ENCODE results near the gene RPSA.
"Not testable (repeated sequence)": the region's sequence is repeated elsewhere in the genome, so short reads cannot be mapped to it uniquely, and the experiment has no call there.

RPSA gene

DNA sequence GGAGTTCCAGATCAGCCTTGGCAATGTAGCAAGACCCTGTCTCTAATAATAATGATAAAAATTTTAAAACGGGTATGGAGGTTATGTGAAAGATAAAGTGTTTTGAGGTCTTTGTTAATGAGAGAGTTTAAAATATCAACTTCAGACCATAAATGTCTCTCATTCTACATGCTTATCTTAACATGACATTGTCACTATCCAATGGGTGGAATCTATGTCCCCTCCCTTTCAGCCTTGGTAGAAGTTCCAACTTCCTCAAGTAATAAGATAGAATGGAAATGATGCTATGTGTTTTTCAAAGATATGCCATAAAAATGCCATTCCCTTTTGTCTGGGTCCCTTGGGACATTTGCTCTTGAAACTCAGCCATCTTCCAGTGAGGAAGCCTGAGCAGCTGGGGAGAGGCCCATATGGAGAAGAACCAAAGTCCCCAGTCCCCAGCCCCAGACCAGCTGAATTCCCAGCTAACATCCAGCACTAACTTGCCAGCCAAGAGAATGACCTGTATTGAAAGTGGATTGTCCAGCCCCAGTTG is 17.0 kb downstream of the RPSA start:
- DNase-seq: no peak

DNA sequence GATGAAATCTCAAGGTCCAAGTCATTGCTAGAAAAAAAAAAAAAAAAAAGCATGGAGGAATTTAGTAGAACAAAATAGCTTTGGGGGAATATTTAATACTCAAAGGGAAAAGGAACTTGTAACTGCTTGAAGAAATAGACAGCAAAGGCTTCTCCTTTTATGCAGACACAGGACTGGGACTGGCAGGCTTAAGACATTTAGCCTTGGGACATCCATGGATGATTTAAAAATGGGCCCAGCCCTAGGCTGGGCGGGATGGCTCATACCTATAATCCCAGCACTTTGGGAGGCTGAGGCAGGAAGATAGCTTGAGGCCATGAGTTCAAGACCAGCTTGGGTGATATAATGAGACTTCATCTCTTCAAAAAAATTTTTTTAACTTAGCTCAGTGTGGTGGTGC is 19.8 kb downstream of the RPSA start:
- DNase-seq: no peak

DNA sequence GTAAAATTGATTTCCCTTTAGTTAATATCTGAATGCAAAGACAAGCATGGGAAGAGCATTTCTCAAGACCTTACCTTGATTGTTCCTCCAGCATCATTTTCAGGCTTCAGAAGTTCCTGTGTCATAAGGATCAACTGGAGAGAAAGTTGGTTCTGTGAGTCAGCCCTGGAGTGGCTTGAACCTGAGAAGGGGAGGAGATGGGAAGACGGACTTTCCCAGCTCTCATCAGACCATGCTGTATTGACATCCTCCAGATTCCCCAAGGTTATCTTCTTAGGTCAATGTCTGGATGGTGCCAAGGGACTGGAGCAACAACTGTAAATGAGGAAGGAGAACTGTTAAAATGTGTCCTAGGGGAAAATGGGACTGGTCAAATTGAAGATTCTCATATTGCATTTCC is 21.0 kb downstream of the RPSA start:
- no peak for DNase-seq

DNA sequence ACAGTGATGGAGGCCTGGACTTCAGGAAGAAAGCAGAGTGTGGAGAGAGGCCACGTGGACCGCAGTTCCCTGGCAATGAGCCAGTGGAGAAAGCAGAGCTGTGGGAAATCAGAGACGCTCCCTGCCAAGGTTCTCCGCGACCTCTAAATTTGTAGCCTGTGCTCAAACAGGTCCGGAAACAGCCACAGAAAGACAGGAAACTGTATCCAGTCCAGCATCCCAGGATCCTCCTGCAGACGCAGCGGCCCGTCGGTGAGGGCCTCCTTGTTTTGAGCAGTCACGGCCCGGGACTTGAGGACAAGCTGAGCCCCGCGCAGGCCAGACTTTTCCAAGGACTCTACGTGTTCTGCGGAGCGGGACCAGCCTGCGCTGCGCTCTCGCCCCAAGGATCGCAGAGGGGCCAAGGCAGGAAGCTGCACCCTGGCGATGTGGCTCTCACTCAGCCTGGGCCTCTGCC is 22.3 kb downstream of the RPSA start:
- DNase-seq: no peak

DNA sequence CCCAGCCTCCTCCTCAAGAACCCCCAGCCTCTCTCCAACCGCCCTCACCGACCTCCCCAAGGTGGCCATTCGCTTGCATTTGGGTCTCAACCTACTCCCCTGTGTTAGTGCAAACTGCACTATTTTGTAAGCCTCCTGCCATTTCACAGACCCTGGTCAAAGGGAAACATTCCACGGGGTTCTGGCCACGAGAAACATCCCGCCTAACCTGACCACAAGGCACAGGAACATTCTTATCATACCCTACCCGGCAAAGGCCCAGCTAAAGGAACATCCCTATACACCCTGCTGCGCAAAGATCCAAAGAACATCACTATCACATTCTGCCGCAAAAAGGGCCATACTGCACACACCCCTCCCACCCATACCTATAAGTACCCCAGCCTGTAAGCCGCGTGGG is 22.9 kb downstream of the RPSA start:
- no peak for DNase-seq

DNA sequence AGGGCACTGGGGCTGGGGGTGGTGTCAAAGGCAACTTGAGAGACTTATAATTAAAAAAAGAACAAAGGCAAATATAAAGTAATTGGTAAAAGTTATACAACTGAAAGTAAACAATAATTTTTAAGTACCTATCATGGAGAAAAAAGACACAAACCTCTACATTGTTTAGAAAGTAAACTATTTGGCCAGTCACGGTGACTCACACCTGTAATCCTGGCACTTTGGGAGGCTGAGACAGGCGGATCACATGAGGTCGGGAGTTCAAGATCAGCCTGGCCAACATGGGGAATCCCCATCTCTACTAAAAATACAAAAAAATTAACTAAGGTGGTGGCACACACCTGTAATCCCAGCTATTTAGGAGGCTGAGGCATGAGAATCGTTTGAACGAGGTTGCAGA is 25.8 kb downstream of the RPSA start:
- DNase-seq: no peak

DNA sequence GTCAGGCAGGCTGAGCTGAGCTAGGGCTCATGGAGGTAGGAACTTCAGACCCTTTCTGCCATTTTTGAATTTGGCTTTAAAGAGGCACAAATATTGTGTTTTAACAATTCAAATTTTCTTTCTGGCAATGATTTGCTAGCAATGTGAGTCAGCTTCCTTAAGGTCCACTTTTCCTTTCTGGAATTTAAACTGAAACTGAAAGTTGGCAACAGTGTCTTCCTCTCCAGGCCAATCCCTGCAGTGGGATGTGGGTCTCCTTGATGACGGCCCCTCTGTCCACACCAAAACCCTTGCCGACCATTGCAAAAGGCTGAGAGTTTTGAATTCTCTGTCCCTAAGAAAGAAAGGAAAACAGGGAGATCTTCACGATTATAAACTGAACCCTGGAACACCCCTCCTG is 27.1 kb downstream of the RPSA start:
- DNase-seq: no peak

DNA sequence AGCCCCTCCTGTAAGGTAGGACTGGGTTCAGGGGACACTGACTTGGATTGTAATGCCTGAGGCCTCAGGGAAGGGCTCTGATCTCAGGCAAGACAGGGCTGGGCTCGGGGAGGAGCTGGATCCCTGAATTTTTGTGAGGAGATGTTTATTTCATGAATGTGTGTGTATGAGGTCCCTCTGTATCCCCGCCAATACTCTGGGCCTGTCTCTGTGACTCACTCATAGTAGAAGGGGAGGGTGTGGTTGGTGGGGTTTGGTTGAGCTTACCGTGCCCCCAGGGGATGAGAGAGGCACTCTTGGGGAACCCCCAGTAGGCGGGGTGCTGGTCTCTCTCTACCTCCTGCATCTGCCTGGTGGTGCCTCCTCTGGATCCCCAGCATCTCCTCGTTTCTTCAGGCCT is 28.1 kb downstream of the RPSA start:
- DNase-seq: no peak

DNA sequence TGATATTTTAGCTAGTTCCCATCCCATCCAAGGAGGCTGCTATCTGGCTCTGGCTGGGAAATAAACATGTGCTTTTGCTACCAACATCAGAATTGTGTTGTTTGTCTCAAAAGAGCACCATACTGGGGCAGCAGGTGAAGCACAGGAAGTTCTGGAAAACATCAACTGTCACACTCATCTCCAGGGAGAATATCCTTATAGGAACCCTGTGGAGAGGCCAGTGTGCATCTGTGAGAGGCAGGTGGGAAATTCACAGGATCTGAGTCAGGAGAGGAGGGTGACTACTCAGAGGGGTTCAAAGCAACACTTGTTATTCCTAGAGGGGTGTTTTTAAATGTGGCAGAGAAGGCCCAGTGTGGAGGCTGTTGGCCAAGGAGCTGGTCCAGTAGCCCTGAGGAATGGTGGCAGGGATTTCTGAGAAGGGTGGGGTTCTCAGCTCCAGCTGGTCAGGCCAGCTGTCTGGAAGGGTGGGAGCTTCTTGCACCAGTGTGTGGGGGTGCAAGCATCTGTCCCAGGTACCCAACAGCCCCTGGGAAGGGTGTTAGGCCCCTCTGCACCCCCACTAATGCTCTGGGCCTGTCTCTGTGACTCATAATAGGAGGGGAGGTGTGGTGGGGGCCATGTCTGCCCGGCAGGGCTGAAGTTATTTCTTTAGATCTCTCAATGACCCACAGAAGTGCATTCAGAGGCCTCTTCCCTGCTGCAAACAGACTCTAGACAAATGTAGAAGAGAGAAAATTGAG is 28.7 kb downstream of the RPSA start:
- DNase-seq: no peak

DNA sequence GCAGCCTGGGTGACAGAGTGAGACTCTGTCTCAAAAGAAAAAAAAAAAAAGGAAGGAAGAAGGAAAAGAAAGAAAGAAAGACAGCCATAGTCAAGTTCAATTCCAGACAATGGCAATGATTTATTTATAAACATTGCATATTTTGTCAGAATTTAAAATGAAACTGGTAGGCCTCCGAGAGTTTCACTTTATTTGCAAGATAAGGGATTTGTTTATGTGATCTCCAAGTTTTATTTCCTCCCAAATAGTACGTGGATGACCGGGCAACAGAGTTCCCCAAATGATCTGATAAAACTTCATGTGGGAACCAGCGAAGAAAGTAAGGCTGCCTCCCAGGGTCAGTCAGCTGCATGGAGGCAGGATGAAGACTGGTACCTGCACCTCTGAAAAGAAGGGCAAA is 32.4 kb downstream of the RPSA start:
- DNase-seq: no peak

DNA sequence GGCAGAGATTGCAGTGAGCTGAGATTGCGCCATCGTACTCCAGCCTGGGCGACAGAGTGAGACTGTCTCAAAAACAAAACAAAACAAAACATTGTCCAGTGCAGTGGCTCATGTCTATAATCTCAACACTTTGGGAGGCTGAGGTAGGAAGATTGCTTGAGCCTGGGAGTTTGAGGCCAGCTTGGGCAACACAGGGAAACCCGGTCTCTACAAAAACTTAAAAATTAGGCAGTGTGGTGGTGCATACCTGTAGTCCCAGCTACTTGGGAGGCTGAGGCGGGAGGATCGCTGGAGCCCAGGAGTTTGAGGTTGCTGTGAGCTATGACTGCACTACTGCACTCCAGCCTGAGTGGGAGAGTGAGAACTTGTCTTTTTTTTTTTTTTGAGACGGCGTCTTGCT is 33.8 kb downstream of the RPSA start:
- DNase-seq: no peak

DNA sequence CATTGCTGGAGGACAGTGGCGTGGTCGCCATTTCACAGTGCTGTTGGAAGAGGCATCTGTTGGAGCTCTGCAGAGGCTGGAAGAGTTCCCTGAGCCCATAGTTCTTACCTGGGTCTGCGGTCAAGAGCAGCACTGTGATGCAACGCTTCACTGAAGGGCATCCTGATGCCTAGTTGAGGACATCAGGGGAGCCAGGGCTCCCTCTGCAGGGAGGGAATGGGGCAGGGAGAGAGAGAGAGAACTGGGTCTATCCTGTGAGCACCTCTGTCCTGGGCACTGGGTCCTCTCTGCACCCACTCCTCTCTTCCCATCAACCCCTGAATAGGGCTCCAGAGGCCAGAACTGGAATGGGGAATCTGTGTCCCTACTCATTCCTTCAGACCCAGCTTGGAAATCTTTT is 37.0 kb downstream of the RPSA start:
- DNase-seq: no peak

DNA sequence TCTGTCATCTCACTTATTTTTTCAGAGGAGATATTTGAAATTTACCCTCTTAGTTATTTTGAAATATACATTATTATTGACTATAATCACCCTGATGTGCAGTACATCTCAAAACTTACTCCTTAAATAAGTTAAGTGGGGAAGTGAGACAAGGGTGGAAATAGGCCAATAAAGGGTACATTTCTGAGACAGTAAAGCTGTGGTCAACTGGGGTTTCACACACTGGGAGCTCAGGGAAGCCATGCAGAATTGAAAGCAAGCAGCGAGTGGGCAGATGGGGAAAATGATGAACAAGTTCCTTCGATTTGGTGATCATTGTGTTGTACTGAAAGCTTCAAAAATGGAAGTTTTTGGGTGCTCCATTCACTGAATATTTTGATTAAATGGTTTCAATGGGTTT is 39.4 kb downstream of the RPSA start:
- DNase-seq: no peak

DNA sequence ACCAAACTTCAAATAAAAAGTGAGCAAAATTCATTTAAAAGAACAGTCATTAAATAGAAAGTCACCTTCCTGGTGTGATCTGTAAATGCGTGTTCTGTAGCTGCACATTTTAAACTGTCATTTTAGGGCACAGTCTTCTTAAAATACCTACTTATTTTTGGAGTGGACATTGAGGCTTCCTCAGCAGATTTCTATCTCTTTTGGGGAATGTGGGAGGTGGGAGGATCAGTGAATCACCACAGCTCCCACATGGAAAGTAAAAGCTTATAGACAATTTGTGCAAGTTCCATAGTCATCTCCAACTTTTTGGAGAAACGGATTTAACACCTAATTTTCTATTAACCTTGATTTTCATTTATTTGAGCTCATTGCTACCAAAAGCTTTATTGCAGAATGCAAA is 39.9 kb downstream of the RPSA start:
- DNase-seq: no peak

DNA sequence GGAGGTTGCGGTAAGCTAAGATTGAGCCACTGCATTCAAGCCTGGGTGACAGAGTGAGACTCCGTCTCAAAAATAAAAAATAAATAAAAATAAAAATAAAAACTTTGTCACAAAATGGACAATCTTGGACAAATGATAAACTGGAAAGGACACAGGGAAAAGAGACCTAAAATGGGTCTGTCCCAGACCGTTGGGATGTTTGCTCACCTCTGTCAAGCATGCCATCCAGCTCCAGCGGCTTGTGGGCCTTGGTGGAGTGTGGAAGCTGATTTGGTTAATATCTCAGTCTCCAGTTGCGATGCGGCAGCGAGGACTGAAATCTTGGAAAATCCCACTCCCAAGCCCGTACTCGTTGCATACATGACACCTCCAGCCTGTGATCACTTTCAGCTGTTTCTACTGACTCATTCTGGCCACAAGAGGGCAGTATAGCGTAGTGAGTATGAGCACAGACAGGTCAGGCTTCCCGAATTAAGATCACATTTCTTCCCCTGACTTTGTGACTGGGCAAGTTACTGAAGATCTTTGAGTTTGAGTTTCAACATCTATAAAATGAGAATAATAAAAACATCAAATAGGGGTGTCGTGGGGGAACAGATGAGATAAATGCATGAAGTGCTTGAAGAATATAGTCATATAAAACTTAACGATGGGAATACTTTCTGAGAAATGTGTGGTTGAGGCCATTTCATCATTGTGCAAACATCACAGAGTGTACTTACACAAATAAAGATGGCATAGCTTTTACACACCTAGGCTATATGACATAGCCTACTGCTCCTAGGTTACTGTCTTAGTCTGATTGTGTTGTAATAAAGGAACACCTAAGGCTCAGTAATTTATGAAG is 41.3 kb downstream of the RPSA start:
- peak; percentile 54 for DNase-seq

DNA sequence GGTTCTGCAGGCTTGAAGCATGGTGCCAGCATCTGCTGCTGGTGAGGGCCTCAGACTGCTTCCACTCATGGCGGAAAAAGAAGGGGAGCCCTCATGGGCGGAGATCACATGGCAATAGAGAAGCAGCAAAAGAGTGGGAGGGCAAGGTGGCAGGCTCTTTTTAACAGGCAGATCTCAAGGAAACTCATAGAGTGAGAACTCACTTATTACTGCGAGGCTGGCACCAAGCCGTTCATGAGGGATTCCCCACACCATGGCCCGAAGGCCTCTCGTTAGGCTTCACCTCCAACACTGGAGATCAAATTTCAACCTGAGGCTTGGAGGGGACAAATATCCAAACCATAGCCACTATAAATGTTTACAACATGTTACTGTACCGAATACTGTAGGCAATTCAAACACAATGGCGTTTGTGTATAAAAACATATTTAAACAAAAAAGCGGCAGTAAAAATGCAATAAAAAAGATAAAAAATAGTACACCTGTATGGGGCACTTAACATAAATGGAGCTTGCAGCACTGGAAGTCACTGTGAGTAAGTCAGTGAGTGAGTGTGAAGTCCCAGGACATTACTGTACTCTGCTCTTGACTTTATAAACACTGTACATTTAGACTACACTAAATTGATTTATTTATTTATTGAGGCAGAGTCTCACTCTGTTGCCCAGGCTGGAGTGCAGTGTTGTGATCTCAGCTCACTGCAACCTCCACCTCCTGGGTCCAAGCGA is 42.1 kb downstream of the RPSA start:
- no peak for DNase-seq

DNA sequence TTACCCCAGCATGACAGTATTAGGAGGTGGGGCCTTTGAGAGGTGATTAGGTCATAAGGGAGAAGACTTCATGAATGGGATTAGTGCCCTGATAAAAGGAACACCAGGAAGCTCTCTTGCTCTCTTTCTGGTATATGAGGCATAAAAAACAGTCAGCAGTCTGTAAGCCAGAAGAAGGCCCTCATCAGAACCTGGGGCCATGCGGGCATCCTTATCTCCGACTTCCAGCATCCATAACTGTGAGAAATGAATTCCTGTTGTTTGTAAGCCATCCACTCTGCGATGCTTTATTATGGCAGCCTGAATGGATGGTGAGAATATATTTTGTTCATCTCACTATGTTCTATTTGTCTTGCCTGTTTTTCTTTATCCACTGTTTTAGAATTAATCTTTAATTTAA is 43.3 kb downstream of the RPSA start:
- no peak for DNase-seq

DNA sequence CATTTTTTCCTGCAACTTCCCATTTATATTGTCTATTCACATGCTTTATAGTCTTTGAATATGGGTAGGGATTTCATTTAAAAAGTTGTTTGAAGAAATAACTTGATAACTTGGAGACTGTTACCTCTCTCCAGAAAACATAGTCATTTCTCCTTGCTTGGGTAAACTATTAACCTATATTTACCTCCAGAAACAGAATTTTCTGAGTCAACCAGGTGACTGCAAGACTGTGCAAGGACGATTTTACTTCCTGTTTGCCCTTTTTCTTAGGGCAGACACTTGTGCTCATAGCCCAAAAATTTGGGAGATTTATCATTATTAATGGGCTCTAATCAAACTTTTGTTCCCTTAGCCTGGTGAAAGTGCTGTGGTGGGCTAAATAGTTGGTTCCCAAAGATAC is 46.6 kb downstream of the RPSA start:
- no peak for DNase-seq

DNA sequence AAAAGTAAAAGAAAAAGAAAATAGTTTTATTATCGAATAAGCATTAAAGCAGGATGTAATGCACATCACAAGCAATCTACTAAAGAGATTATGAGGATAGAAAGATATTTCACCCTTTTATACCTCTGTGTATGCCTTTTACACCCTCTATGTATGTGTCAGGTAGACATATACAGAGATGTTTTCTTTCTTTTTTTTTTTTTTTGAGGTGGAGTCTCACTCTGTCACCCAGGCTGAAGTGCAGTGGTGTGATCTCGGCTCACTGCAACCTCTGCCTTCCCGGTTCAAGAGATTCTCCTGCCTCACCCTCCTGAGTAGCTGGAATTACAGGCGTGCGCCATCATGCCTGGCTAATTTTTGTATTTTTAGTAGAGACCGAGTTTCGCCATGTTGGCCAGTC is 47.4 kb downstream of the RPSA start:
- not testable (repeated sequence) for DNase-seq

DNA sequence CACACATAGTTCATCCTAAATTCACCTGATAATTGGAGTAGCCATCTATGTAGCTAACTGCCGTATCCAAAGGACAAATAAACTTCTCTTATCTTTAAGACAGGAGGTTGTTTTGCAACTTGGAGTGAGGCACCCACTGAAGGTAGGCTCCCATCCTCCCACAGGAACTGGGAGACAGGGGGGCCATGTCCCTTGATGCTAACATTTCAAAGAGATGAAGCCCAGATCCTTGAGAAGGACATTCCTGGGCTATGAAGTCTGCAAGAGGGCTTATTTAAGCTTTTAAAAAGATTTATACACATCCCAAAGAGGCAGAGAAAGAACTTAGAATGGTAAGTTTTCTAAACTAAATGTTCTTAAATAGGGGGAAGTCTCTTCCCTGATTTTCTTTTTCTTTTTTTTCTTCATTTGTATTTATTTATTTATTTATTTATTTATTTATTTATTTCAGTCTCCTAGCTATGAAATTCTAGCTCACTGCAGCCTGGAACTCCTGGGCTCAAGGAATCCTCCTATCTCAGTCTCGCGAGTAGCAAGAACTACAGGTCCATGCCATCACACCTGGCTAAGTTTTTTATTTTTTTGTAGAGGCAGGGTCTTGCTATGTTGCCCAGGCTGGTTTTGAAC is 48.2 kb downstream of the RPSA start:
- no peak for DNase-seq

DNA sequence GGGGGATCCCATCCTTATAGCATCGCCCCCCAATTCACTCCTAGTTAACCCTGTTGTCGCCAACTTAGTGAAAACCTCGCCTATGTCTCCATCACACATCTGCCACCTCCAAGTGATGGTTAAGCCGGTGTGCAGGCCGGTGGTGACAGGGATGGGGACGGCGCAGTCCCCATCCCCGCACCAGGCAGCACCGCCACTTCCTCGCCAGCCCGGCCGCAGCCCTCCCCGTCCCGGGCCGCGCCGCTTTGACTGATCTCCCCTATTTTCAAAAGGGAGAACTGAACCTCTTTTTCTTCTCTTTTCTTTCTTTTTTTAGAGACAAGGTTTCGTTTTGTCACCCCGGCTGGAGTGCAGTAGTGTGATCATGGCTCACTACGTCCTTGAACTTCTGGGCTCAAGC is 49.6 kb downstream of the RPSA start:
- DNase-seq: no peak

DNA sequence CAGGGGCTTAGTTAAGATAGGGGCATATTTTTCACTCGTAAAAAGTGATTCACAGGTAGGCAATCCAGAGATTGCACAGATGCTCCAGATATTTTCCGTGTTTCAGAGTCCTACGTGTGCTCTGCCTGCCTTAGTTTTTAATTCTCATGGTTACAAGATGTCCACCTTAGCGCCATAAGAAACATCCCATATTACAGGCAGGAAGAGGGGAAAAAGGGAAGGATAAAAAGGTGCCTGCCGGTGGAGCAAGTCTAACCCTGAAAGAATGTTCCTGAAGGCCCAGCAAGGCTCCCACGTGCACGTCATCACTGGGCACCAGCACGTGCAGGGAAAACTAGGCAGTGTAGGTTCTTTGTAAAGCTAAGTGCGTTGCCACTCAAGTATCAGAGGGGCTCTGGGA is 50.8 kb downstream of the RPSA start:
- DNase-seq: no peak

DNA sequence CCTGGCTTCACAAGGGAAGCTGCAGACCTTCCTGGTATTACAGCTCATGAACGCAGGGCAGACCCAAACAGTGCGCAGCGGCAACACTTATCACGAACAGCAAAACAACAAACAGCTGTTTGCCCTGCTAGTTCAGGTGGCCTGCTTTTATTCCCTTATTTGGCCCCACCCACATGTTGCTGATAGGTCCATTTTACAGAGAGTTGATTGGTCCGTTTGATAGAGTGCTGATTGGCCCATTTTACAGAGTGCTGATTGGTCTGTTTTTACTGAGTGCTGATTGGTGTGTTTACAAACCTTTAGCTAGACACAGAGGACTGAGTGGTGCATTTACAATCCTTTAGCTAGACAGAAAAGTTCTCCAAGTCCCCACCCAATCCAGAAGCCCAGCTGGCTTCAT is 52.1 kb downstream of the RPSA start:
- not testable (repeated sequence) for DNase-seq

Data from left hindlimb (tissue), 1 donor.